Fibroblast of skin of right biceps (primary cell): ENCODE measurements around the gene CAMK1G.

Experiments
- DNase-seq: peaks from one replicate; pipeline ENCODE4 v3.0.0-alpha.2; 2013

The CAMK1G gene

GRCh38 chr1:209643285-209644020, 59.9 kb downstream of the CAMK1G start:
- DNase-seq = peak; percentile 28

- DNase-seq = no peak
Observed at GRCh38 chr1:209645574-209646452, 62.3 kb downstream of the CAMK1G start.

- DNase-seq = peak; percentile 67
Observed at GRCh38 chr1:209646558-209646957, 63.0 kb downstream of the CAMK1G start.

GRCh38 chr1:209647156-209647555, 63.6 kb downstream of the CAMK1G start:
- no peak for DNase-seq

GRCh38 chr1:209648346-209648745, 64.8 kb downstream of the CAMK1G start:
- no peak for DNase-seq

- DNase-seq = peak; percentile 89
Observed at GRCh38 chr1:209648931-209649776, 65.6 kb downstream of the CAMK1G start.

- DNase-seq = peak; percentile 25
Observed at GRCh38 chr1:209650454-209650853, 66.9 kb downstream of the CAMK1G start.

GRCh38 chr1:209651138-209651587, 67.6 kb downstream of the CAMK1G start:
- DNase-seq = peak; percentile 58

- no peak for DNase-seq
Observed at GRCh38 chr1:209652121-209652735, 68.7 kb downstream of the CAMK1G start, which contains the start of gene LAMB3. Gene LAMB3 (minus strand): TSS chr1:209652425. CDS start chr1:209650944, 1,481 bp downstream.

GRCh38 chr1:209652873-209653401, 69.4 kb downstream of the CAMK1G start:
- peak; percentile 48 for DNase-seq

GRCh38 chr1:209653915-209654351, 70.4 kb downstream of the CAMK1G start:
- DNase-seq = no peak

- DNase-seq = no peak
Observed at GRCh38 chr1:209655411-209656231, 72.1 kb downstream of the CAMK1G start.

- DNase-seq = no peak
Observed at GRCh38 chr1:209657140-209657879, 73.8 kb downstream of the CAMK1G start.

- no peak for DNase-seq
Observed at GRCh38 chr1:209657918-209658317, 74.4 kb downstream of the CAMK1G start.

GRCh38 chr1:209659909-209660308, 76.4 kb downstream of the CAMK1G start:
- DNase-seq = no peak

GRCh38 chr1:209661071-209661470, 77.6 kb downstream of the CAMK1G start:
- no peak for DNase-seq

GRCh38 chr1:209662879-209663327, 79.4 kb downstream of the CAMK1G start:
- peak; percentile 31 for DNase-seq
